ENCODE data around the gene FN3KRP.

Gene FN3KRP

DNA sequence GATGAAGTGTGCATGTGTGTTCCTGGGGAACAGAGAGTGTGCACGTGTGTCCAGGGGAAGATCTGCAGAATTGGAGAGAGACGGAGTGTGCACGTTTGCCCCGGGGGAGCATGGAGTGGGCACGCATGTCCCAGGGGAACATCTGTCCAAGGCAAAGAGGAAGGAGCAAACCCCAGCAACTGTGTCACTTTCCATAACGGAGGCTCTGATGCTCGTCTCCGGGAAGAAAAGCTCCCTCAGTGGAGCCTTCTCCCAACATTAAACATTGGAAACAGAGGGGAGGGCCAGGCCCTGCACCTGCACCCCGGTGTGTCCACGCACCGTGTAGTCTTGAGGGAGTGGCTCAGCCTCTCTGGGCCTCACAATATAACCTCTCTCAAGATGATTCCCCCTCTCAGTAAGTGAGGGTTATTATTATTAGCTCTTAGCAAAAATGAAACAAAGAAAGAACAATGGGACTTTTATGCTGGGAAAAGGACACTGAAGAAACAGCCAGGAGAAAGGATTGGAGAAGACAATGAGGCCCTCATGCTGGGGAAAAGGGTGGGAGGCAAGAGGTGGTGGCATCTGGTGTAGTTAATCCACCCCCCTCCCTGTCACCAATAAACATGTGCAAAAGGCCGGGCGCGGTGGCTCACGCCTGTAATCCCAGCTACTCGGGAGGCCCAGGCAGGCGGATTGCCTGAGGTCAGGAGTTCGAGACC, 25.6 kb upstream of the FN3KRP start:
- no peaks in the 10 kb centered on the region for H3K4me1 ChIP-seq (ENCODE audit: insufficient read depth, low read length)
- H3K27ac ChIP-seq (ENCODE audit: low read depth, low read length) = no peak overlapping the region
- H3K9ac ChIP-seq (ENCODE audit: low read length) = no peak overlapping the region
- no peak overlapping the region for H3K4me3 ChIP-seq (ENCODE audit: low read depth in 1 of 2, low read length in 2 of 2)
- no peaks in the 10 kb centered on the region for H3K9me3 ChIP-seq (ENCODE audit: low read length)
- H3K36me3 ChIP-seq (ENCODE audit: insufficient read depth, low read length) = no peaks in the 10 kb centered on the region
- H3K27me3 ChIP-seq (ENCODE audit: control insufficient read depth in 1 of 2, insufficient read depth in 2 of 2, low read length in 2 of 2) = no peaks in the 10 kb centered on the region

DNA sequence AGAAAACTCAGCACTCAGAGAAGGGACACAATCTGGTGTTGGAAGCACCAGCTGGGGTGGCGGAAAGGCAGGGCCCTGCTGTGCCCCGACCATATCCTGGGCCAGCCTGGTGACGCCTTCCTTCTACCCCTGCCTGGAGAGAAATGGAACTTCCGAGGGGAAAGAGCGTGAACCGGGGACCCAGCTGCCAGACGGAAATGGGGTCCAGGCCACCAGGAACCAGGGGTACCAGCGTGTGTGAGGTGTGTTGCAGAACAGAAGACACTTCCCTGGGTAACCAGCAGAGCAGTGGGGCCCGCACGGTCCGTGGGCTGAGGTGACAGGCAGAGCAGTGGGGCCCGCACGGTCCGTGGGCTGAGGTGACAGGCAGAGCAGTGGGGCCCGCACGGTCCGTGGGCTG, 24.8 kb upstream of the FN3KRP start:
- H3K27ac ChIP-seq (ENCODE audit: low read depth, low read length) = no peak overlapping the region
- no peaks in the 10 kb centered on the region for H3K9me3 ChIP-seq (ENCODE audit: low read length)
- H3K4me3 ChIP-seq (ENCODE audit: low read depth in 1 of 2, low read length in 2 of 2) = no peak overlapping the region
- H3K27me3 ChIP-seq (ENCODE audit: control insufficient read depth in 1 of 2, insufficient read depth in 2 of 2, low read length in 2 of 2) = no peaks in the 10 kb centered on the region
- H3K9ac ChIP-seq (ENCODE audit: low read length) = no peak overlapping the region
- H3K4me1 ChIP-seq (ENCODE audit: insufficient read depth, low read length) = no peaks in the 10 kb centered on the region
- H3K36me3 ChIP-seq (ENCODE audit: insufficient read depth, low read length) = no peaks in the 10 kb centered on the region

DNA sequence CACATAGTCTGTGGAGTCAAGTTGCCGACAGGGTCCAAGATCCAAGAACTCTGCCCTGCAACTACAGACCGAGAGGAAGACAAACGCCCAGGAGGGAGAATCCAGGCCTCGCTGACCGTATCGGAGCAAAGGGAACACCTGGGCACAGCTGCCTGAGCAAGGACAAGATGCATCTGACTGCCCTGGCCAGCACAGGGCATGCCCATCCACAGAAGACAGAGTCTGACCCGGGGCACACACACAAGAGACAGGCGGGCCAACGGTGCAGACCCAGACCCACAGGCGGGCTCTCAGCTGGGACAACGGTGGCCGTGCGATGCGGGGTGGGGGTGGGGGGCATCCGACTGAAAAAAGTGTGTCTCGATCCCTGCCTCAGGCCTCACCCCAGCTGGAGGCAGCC, 24.2 kb upstream of the FN3KRP start:
- Histone ChIP-seq H3K27me3 (ENCODE audit: control insufficient read depth in 1 of 2, insufficient read depth in 2 of 2, low read length in 2 of 2) (peaks cover 0 to under 1% of the 10 kb centered on the region in 2 donors), H3K9ac (ENCODE audit: low read length) (no peak overlapping the region), H3K27ac (ENCODE audit: low read depth, low read length) (no peak overlapping the region), H3K4me1 (ENCODE audit: insufficient read depth, low read length) (peaks cover 5% of the 10 kb centered on the region), H3K4me3 (ENCODE audit: low read depth in 1 of 2, low read length in 2 of 2) (no peak overlapping the region), H3K36me3 (ENCODE audit: insufficient read depth, low read length) (no peaks in the 10 kb centered on the region), H3K9me3 (ENCODE audit: low read length) (no peaks in the 10 kb centered on the region)

GRCh38 chr17:82693168-82693867, 23.2 kb upstream of the FN3KRP start:
- Histone ChIP-seq H3K27ac (ENCODE audit: low read depth, low read length) (no peak overlapping the region), H3K4me1 (ENCODE audit: insufficient read depth, low read length) (peaks cover 7% of the 10 kb centered on the region)

GRCh38 chr17:82694647-82695046, 21.9 kb upstream of the FN3KRP start:
- H3K9ac ChIP-seq (ENCODE audit: low read length) = no peak overlapping the region
- H3K36me3 ChIP-seq (ENCODE audit: insufficient read depth, low read length) = no peaks in the 10 kb centered on the region
- H3K4me3 ChIP-seq (ENCODE audit: low read depth in 1 of 2, low read length in 2 of 2) = no peak overlapping the region
- no peaks in the 10 kb centered on the region for H3K9me3 ChIP-seq (ENCODE audit: low read length)
- H3K27me3 ChIP-seq (ENCODE audit: control insufficient read depth in 1 of 2, insufficient read depth in 2 of 2, low read length in 2 of 2) = peaks cover 0 to 6% of the 10 kb centered on the region in 2 donors
- no peak overlapping the region for H3K27ac ChIP-seq (ENCODE audit: low read depth, low read length)
- peaks cover 11% of the 10 kb centered on the region for H3K4me1 ChIP-seq (ENCODE audit: insufficient read depth, low read length)

More at GRCh38 chr17:82693168-82693867, 23.2 kb upstream of the FN3KRP start:
- H3K9ac ChIP-seq (ENCODE audit: low read length) = no peak overlapping the region
- H3K4me3 ChIP-seq (ENCODE audit: low read depth in 1 of 2, low read length in 2 of 2) = no peak overlapping the region
- no peaks in the 10 kb centered on the region for H3K36me3 ChIP-seq (ENCODE audit: insufficient read depth, low read length)
- no peaks in the 10 kb centered on the region for H3K9me3 ChIP-seq (ENCODE audit: low read length)
- peaks cover 0 to 6% of the 10 kb centered on the region in 2 donors for H3K27me3 ChIP-seq (ENCODE audit: control insufficient read depth in 1 of 2, insufficient read depth in 2 of 2, low read length in 2 of 2)

GRCh38 chr17:82696259-82696658, 20.2 kb upstream of the FN3KRP start:
- Histone ChIP-seq H3K9me3 (ENCODE audit: low read length) (no peaks in the 10 kb centered on the region), H3K27ac (ENCODE audit: low read depth, low read length) (no peak overlapping the region), H3K27me3 (ENCODE audit: control insufficient read depth in 1 of 2, insufficient read depth in 2 of 2, low read length in 2 of 2) (peaks cover 0 to 6% of the 10 kb centered on the region in 2 donors), H3K4me1 (ENCODE audit: insufficient read depth, low read length) (peaks cover 11% of the 10 kb centered on the region), H3K4me3 (ENCODE audit: low read depth in 1 of 2, low read length in 2 of 2) (no peak overlapping the region), H3K36me3 (ENCODE audit: insufficient read depth, low read length) (no peaks in the 10 kb centered on the region), H3K9ac (ENCODE audit: low read length) (no peak overlapping the region)

DNA sequence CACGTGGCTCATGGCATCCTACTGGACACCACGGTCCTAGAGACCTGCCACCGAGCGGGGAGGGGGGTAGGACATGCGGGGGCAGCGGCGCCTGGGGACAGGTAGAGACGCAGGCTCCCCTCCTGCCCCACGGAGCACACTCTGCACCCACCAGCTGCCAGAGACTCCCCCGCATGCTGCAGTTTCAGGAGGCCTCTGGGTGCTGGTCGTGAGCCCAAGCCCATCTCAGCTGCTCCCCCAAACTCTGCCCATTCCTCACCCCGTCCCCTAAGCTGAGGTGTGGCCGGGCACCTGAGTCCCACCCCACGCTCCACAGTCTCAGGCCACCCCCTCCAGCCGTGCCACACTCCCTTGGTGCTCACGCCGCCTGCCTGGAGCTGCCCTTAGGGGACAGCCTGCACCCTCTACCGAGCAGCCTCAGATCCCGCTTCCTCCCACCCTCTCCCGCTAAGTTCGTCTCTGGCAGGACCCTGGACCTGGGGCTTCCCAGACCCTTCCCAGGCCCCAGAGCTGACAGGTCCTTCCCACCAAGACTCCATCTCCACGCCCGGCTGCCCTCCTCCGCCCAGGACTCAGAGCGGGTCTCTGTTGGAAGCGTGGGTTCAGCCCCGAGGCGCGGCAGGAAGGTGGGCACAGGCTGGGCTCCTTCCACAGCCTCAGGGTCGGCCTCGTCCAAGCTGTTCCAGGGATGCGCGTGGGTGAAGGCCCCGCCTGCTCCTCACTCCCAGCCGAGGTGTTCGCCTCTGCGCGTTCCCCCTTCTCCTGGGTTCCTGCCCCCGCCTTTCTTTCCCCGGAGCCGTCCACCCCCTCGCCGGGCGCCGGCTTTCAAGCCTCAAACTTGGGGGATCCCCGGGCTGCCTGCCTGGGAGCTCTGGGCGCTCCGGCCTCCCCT, 19.3 kb upstream of the FN3KRP start:
- Histone ChIP-seq H3K4me1 (ENCODE audit: insufficient read depth, low read length) (peaks cover 11% of the 10 kb centered on the region), H3K9me3 (ENCODE audit: low read length) (no peaks in the 10 kb centered on the region), H3K27me3 (ENCODE audit: control insufficient read depth in 1 of 2, insufficient read depth in 2 of 2, low read length in 2 of 2) (peaks cover 0 to 6% of the 10 kb centered on the region in 2 donors), H3K36me3 (ENCODE audit: insufficient read depth, low read length) (no peaks in the 10 kb centered on the region), H3K4me3 (ENCODE audit: low read depth in 1 of 2, low read length in 2 of 2) (peak overlapping the region; percentile 43 to 62), H3K9ac (ENCODE audit: low read length) (no peak overlapping the region), H3K27ac (ENCODE audit: low read depth, low read length) (no peak overlapping the region)

GRCh38 chr17:82697808-82698064, 18.8 kb upstream of the FN3KRP start:
- Histone ChIP-seq H3K27ac (ENCODE audit: low read depth, low read length) (no peak overlapping the region), H3K27me3 (ENCODE audit: control insufficient read depth in 1 of 2, insufficient read depth in 2 of 2, low read length in 2 of 2) (peaks cover 0 to 6% of the 10 kb centered on the region in 2 donors), H3K36me3 (ENCODE audit: insufficient read depth, low read length) (no peaks in the 10 kb centered on the region), H3K9me3 (ENCODE audit: low read length) (no peaks in the 10 kb centered on the region), H3K4me1 (ENCODE audit: insufficient read depth, low read length) (peaks cover 11% of the 10 kb centered on the region), H3K9ac (ENCODE audit: low read length) (no peak overlapping the region), H3K4me3 (ENCODE audit: low read depth in 1 of 2, low read length in 2 of 2) (peak overlapping the region; percentile 43 to 62)

GRCh38 chr17:82698065-82698973, 18.2 kb upstream of the FN3KRP start, which contains the start of gene RAB40B:
Gene RAB40B (minus strand): TSS chr17:82698698. CDS start chr17:82698596, 102 bp downstream.
- Histone ChIP-seq H3K4me1 (ENCODE audit: insufficient read depth, low read length) (peaks cover 11% of the 10 kb centered on the region), H3K36me3 (ENCODE audit: insufficient read depth, low read length) (no peaks in the 10 kb centered on the region), H3K27ac (ENCODE audit: low read depth, low read length) (no peak within 1 kb of the TSS), H3K27me3 (ENCODE audit: control insufficient read depth in 1 of 2, insufficient read depth in 2 of 2, low read length in 2 of 2) (peaks cover 0 to 6% of the 10 kb centered on the region in 2 donors), H3K9ac (ENCODE audit: low read length) (no peak within 1 kb of the TSS), H3K9me3 (ENCODE audit: low read length) (no peaks in the 10 kb centered on the region), H3K4me3 (ENCODE audit: low read depth in 1 of 2, low read length in 2 of 2) (peak within 1 kb of the TSS; percentile 70 to 80)

DNA sequence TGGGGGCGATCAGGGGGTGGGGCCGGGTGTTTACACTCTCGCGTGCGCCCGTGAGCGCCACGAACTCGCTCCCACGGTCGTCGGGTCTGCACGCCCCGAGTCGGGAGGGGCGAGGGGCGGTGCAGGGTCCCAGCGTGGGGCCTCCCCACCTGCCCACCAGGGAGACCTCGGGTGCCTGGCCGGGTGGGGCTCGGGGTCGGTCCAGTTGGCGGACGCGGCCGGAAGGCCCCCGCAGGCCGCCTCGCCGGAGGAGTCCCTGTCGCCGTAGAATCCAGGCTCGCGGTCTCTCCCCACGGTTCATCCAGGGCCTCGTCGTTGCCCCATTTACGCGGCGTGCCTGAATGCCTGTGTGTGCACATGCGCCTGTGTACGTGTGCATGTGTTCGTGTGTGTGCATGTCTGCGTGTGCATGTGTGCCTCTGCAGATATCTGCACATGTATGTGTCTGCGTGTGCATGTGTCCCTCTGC, 17.5 kb upstream of the FN3KRP start:
- H3K4me1 ChIP-seq (ENCODE audit: insufficient read depth, low read length) = peaks cover 11% of the 10 kb centered on the region
- H3K27me3 ChIP-seq (ENCODE audit: control insufficient read depth in 1 of 2, insufficient read depth in 2 of 2, low read length in 2 of 2) = peaks cover 0 to 6% of the 10 kb centered on the region in 2 donors
- H3K9me3 ChIP-seq (ENCODE audit: low read length) = no peaks in the 10 kb centered on the region
- H3K27ac ChIP-seq (ENCODE audit: low read depth, low read length) = no peak overlapping the region
- no peak overlapping the region for H3K9ac ChIP-seq (ENCODE audit: low read length)
- H3K36me3 ChIP-seq (ENCODE audit: insufficient read depth, low read length) = no peaks in the 10 kb centered on the region
- peak overlapping the region; percentile 42 to 70 for H3K4me3 ChIP-seq (ENCODE audit: low read depth in 1 of 2, low read length in 2 of 2)

All from muscle layer of colon (tissue), 2 donors.